ENCODE data around the gene RIMS1.

RIMS1 gene

GRCh38 chr6:72420409-72420808 is 534.1 kb downstream of the RIMS1 start:
- Mint-ChIP-seq H3K27me3 (ENCODE audit: low read depth) (peaks cover 13% of the 10 kb centered on the region), H3K4me3 (no peak overlapping the region), H3K27ac (no peak overlapping the region), H3K36me3 (ENCODE audit: low read depth) (no peaks in the 10 kb centered on the region), H3K4me1 (ENCODE audit: low read depth) (no peaks in the 10 kb centered on the region), H3K9me3 (no peaks in the 10 kb centered on the region)

GRCh38 chr6:72421387-72421786 is 535.0 kb downstream of the RIMS1 start:
- Mint-ChIP-seq H3K4me3 (no peak overlapping the region), H3K27me3 (ENCODE audit: low read depth) (peaks cover 10% of the 10 kb centered on the region), H3K4me1 (ENCODE audit: low read depth) (no peaks in the 10 kb centered on the region), H3K27ac (no peak overlapping the region), H3K36me3 (ENCODE audit: low read depth) (no peaks in the 10 kb centered on the region), H3K9me3 (no peaks in the 10 kb centered on the region)

- H3K27ac Mint-ChIP-seq = no peak overlapping the region
- peaks cover 7% of the 10 kb centered on the region for H3K27me3 Mint-ChIP-seq (ENCODE audit: low read depth)
- no peaks in the 10 kb centered on the region for H3K4me1 Mint-ChIP-seq (ENCODE audit: low read depth)
- no peaks in the 10 kb centered on the region for H3K36me3 Mint-ChIP-seq (ENCODE audit: low read depth)
- no peaks in the 10 kb centered on the region for H3K9me3 Mint-ChIP-seq
- H3K4me3 Mint-ChIP-seq = no peak overlapping the region
These were observed 535.8 kb downstream of the RIMS1 start for GRCh38 chr6:72422171-72422570.

GRCh38 chr6:72424476-72424875 is 538.1 kb downstream of the RIMS1 start:
- no peak overlapping the region for H3K4me3 Mint-ChIP-seq
- no peak overlapping the region for H3K27ac Mint-ChIP-seq
- peaks cover 5% of the 10 kb centered on the region for H3K27me3 Mint-ChIP-seq (ENCODE audit: low read depth)
- H3K9me3 Mint-ChIP-seq = no peaks in the 10 kb centered on the region
- no peaks in the 10 kb centered on the region for H3K4me1 Mint-ChIP-seq (ENCODE audit: low read depth)
- no peaks in the 10 kb centered on the region for H3K36me3 Mint-ChIP-seq (ENCODE audit: low read depth)

GRCh38 chr6:72425003-72425681 is 538.8 kb downstream of the RIMS1 start:
- H3K27ac Mint-ChIP-seq = no peak overlapping the region
- peaks cover 5% of the 10 kb centered on the region for H3K27me3 Mint-ChIP-seq (ENCODE audit: low read depth)
- no peaks in the 10 kb centered on the region for H3K36me3 Mint-ChIP-seq (ENCODE audit: low read depth)
- H3K9me3 Mint-ChIP-seq = no peaks in the 10 kb centered on the region
- no peaks in the 10 kb centered on the region for H3K4me1 Mint-ChIP-seq (ENCODE audit: low read depth)
- no peak overlapping the region for H3K4me3 Mint-ChIP-seq

- no peaks in the 10 kb centered on the region for H3K36me3 Mint-ChIP-seq (ENCODE audit: low read depth)
- no peak overlapping the region for H3K27ac Mint-ChIP-seq
- H3K4me3 Mint-ChIP-seq = no peak overlapping the region
- H3K27me3 Mint-ChIP-seq (ENCODE audit: low read depth) = peaks cover 8% of the 10 kb centered on the region
- H3K9me3 Mint-ChIP-seq = no peaks in the 10 kb centered on the region
- no peaks in the 10 kb centered on the region for H3K4me1 Mint-ChIP-seq (ENCODE audit: low read depth)
These were observed 554.3 kb downstream of the RIMS1 start for GRCh38 chr6:72440611-72441010.

- H3K27me3 Mint-ChIP-seq (ENCODE audit: low read depth) = peaks cover 4% of the 10 kb centered on the region
- H3K4me1 Mint-ChIP-seq (ENCODE audit: low read depth) = no peaks in the 10 kb centered on the region
- H3K9me3 Mint-ChIP-seq = no peaks in the 10 kb centered on the region
- no peak overlapping the region for H3K4me3 Mint-ChIP-seq
- no peaks in the 10 kb centered on the region for H3K36me3 Mint-ChIP-seq (ENCODE audit: low read depth)
- no peak overlapping the region for H3K27ac Mint-ChIP-seq
These were observed 560.1 kb downstream of the RIMS1 start for GRCh38 chr6:72446430-72446829.
